Cerebellar cortex (tissue), 1 donor: Measurements from ENCODE around the gene RNASEH2B.
A peak's percentile ranks its signal among the peaks of the same experiment; 100 is the strongest.

Experiments used
- DNase-seq: peaks from one replicate; pipeline ENCODE4 v3.0.0-alpha.2; 2015; ENCODE audit warnings: low spot score

Gene RNASEH2B

GRCh38 chr13:50998326-50998725 lies 88.7 kb downstream of the RNASEH2B start:
- no peak for DNase-seq

DNA sequence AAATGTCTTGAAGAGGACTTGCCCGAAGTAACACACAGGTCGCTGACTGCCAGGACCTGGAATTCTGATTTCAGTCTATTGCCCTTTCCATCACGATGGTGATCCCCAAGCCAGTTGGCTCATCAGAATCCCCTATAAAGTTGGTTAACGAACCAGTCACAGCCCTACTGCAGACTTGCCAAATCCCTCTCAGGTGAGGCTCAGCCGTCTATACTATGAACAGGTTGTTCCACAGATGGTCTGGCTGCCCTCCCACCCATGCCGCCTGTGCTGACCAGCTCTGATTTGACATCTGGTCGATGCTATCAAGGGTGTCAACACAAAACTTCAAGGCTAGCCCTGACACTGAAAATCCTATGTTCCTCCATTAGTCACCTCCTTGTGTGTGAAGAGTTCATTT lies 90.0 kb downstream of the RNASEH2B start:
- peak; percentile 76 for DNase-seq

DNA sequence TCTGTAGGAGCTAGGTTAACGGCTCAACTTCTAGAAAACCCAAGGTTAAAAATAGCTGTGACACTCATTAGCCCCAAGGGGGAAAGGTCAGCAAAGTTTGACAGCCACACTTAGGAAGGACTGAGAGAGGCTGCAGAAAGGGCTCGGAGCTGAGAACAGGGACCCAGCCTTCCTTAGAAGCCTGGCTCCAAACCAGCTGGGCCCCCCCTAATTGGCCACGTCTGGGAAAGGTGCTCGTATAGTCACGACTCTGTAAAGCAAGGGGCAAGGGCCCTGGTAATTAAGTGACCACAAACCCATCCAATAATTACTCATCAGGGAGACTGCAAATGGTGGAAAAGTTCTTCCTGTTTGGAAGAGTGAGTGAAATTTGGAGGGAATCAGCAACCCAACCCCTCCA lies 90.5 kb downstream of the RNASEH2B start:
- DNase-seq = no peak

GRCh38 chr13:51000571-51001260 lies 91.1 kb downstream of the RNASEH2B start:
- DNase-seq = peak; percentile 25

GRCh38 chr13:51001335-51001734 lies 91.7 kb downstream of the RNASEH2B start:
- no peak for DNase-seq

DNA sequence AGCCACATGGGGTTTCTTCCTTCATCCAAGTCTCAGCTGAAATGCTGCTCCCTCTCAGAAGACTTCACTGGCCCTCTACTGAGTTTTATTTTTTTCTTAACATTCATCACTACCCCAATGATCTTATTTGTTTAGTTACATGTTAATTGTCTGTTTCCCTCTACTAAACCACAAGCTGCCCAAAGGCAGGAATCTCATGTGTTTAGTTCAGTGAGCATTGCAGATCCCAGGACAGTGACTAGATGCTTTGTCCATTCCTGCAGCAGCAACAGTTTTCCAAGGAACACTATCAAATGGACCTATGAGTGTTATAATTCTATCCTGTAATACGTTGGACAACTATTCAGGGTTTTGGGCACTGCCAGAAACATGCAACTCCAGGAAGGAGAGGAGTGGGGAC lies 93.1 kb downstream of the RNASEH2B start:
- DNase-seq = no peak

- no peak for DNase-seq
These were observed 94.1 kb downstream of the RNASEH2B start for GRCh38 chr13:51003642-51004041.

DNA sequence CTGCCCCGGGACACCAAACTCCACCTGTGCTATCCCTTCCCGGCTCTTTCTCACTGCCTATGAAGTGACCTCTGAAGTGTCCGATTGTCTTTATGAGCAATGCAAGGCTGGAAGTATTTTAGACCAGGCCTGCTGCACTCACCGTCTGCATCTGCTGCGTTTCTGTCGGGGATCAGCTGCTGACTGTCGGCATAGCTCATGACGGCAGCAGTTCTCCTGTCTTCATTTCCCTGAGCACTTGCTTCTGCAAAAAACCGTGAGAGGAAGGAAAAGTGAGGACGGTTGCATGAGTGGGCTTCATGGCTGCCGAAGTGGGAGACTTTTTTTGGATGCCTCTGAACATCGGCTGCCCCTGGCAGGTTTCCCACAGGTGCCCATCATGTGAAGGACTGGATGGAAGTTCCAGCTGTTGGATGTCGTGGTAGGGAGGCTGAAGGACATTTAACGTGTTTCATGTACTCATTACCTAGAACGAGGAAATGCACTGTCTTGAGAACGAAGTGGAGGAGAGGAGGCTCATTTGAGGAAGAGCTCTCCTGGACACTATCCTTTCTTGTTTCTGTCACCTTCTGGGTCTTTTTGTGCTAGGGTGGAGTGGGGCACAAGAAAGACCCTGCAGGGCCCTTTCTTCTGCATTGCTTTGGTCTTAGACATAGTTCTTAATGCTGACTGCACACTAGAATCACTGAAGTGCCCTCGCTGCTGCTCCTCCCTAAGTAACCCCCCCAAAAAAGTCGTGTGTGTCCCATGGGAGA lies 94.7 kb downstream of the RNASEH2B start:
- DNase-seq = no peak

DNA sequence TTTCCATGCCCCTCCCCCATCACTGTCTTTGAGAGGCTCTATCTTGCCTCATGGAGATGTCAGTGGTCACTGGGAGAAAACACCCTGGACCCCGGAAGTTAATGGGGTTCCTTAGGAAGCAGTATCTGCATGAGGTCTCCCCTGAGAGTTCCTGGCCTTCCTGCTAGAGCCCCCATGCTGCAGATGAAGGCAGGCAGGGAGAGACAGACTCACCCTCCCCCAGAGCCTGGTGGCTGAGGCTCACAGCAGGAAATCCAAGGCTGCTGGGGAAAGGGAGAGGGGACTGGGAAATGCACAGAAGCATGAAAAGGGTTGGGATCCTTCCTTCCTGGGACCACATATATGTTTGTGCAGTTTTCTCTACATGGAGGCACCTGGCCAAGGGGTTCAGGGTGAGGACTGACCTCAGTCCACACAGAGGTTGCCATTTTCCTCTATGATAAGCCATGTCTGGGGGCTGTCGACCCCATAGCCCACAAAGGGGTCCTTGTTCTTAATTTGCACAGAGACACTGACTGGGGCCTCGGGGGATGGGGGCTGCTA lies 95.4 kb downstream of the RNASEH2B start:
- no peak for DNase-seq

DNA sequence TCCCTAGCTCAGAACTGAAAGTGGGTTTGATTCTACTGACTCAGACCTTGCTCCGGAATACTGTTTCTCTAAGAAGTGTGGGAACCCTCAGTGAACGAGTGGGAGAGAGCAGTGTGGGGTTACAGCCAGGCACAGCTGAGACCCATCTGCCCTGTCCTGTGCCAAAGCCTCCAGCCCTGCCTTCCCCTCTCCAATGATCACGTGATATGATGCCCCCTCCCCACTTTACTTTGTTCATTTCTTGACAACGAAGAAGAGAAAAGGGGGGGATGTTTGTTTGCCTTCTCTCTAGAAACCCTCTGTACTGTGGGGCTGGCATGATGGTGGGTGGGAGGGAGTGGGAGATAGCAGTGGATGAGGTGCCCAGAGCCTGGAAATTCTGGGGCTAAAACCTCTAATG lies 96.0 kb downstream of the RNASEH2B start:
- no peak for DNase-seq
